Subcutaneous abdominal adipose tissue (tissue), 5 donors: ENCODE measurements around the gene NSMF.

ENCODE experiments used
- H3K27ac ChIP-seq: one replicate; pipeline ENCODE4 v1.7.0; 2013; ENCODE audit warnings: low read depth, mild to moderate bottlenecking, inconsistent platforms, low read length, moderate library complexity
- H3K27me3 ChIP-seq, 5 donors: one replicate each; pipeline ENCODE4 v1.7.0; 2013; ENCODE audit warnings: low read length in 5 of 5, inconsistent platforms in 1 of 5; ENCODE audit not compliant: control insufficient read depth in 5 of 5, insufficient read depth in 4 of 5
- H3K36me3 ChIP-seq, 5 donors: one replicate each; pipeline ENCODE4 v1.7.0; 2013; ENCODE audit warnings: low read length in 5 of 5; ENCODE audit not compliant: control insufficient read depth in 5 of 5, insufficient read depth in 5 of 5
- H3K4me1 ChIP-seq, 5 donors: one replicate each; pipeline ENCODE4 v1.7.0; 2013; ENCODE audit warnings: low read length in 5 of 5, mild to moderate bottlenecking in 3 of 5, moderate library complexity in 1 of 5; ENCODE audit not compliant: control insufficient read depth in 5 of 5, insufficient read depth in 5 of 5
- H3K4me3 ChIP-seq, 5 donors: one replicate each; pipeline ENCODE4 v1.7.0; 2013; ENCODE audit warnings: low read length in 5 of 5, low read depth in 1 of 5
- H3K9ac ChIP-seq, 5 donors: one replicate each; pipeline ENCODE4 v1.7.0; 2013; ENCODE audit warnings: low read length in 5 of 5, mild to moderate bottlenecking in 4 of 5, moderate library complexity in 3 of 5
- H3K9me3 ChIP-seq, 5 donors: one replicate each; pipeline ENCODE4 v1.7.0; 2013; ENCODE audit warnings: low read length in 5 of 5; ENCODE audit not compliant: control insufficient read depth in 5 of 5
- donor health status: healthy.
- donor health status: healthy.
- donor health status: healthy.
- donor health status: healthy.
- donor health status: healthy.

The NSMF gene

DNA sequence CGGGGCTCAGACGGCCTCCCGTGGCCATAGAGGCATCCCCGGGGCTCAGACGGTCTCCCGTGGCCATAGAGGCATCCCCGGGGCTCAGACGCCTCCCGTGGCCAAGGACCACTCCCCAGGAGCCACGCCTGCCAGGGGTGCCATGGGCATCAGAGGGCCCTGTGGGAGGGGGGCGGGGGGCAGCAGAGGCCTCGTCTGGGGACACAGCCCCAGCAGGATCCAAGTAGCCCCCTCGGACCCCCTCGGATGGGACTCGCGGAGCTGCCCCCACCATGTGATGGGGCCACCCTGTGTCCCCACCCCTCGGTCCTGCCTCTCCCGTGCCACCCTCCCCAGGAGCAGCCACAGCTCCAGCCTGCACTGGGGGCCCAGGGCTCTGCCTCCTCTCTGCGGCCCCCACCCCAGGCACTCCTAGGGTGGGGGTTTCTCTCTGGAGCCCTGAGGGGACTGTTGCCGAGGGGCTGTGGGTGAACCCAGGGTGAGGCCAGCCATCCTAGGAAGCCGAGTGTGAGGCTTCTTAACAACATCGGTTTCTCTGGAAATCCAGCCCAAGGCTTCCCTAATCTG lies 20.5 kb downstream of the NSMF start:
- H3K4me3 ChIP-seq: no peak overlapping the region
- H3K9me3 ChIP-seq: peaks cover 0 to 3% (median 0%) of the 10 kb centered on the region in 5 donors
- H3K27me3 ChIP-seq: peaks cover 5 to 31% (median 21%) of the 10 kb centered on the region in 5 donors
- no peak overlapping the region for H3K27ac ChIP-seq
- H3K36me3 ChIP-seq: no peaks in the 10 kb centered on the region
- peaks cover 0 to 9% (median 4%) of the 10 kb centered on the region in 5 donors for H3K4me1 ChIP-seq
- no peak overlapping the region for H3K9ac ChIP-seq

DNA sequence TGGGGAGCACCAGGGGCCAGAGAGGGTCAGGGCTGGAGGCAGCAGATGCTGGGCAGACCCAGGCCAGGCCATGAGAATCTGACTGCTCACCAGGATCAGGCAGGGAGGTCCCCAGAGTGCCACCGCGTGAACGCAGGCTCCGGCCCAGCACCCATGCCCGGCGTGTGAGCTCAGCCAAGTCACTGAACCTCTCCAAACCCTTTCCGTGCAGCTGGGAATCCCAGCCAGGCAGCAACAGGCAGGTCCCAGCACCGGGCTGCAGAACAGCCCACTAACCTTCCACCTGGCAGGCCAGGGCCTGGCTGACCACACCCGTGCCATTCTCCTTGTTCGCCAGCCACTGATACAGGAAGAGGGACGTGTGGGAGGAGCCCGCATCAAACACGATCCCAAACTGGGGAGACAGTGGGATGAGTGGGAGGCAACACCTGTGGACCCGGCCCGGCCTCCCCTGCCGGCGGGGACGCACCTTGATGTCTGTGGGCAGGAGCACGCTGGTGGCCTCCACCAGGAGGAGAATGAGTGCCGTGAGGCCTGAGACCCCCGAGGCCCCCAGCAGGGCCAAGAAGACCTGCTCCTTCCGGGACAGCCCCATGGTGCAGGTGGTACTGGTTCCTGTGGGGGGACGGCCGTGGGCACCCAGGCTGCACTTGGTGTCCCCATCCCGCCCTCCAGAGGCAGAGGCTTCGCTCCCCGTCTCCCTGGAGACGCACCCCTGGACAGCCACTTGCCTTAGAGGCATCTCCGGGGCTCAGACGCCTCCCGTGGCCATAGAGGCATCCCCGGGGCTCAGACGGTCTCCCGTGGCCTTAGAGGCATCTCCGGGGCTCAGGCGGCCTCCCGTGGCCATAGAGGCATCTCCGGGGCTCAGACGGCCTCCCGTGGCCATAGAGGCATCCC lies 21.2 kb downstream of the NSMF start:
- no peaks in the 10 kb centered on the region for H3K36me3 ChIP-seq
- H3K27me3 ChIP-seq: peaks cover 5 to 31% (median 21%) of the 10 kb centered on the region in 5 donors
- no peak overlapping the region for H3K9ac ChIP-seq
- no peak overlapping the region for H3K27ac ChIP-seq
- H3K4me1 ChIP-seq: peaks cover 0 to 9% (median 4%) of the 10 kb centered on the region in 5 donors
- peaks cover 0 to 3% (median 0%) of the 10 kb centered on the region in 5 donors for H3K9me3 ChIP-seq
- H3K4me3 ChIP-seq: no peak overlapping the region

DNA sequence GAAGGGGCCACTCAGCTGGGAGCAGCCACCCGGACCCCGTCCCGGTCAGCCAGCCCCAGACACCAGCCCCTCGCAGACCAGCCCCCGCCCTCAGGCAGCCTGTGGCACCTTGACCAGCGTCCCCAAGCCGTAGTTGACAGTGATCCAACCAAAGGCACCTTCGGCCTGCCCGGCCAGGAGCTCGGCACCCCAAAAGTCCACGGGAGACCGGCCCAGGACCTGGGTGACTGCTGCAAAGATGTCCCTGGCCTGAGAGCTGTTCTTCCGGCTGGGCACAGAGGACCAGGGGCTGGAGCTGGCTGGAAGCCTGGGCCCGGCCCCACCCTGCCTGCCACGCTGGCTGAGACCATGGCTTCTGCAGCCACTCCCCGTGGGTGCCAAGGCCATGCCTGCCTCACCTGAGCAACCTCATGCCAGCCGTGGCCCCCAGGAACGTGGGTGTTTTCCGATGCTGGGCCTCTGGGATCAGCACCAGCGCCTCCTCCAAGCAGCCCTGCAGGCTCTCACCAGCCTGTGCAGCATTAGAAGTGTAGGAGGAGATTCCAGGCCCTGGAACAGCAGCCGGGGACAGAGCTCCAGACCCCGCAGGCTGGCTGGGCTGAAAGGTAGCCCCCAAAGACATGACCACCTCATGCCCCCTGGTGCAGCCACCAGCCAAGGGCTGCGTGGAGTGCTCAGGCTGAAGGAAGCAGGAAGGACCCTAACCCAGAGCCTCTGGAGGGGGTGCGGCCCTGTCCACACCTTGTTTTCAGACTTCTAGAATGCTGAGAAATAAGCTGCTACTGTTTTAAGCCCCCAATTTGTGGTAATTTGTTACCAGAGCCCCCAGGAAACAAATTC lies 22.2 kb downstream of the NSMF start:
- H3K27ac ChIP-seq: no peak overlapping the region
- H3K36me3 ChIP-seq: no peaks in the 10 kb centered on the region
- H3K4me3 ChIP-seq: no peak overlapping the region
- peaks cover 0 to 9% (median 4%) of the 10 kb centered on the region in 5 donors for H3K4me1 ChIP-seq
- H3K9me3 ChIP-seq: peaks cover 0 to under 1% (median 0%) of the 10 kb centered on the region in 5 donors
- H3K9ac ChIP-seq: no peak overlapping the region
- peaks cover 5 to 30% (median 20%) of the 10 kb centered on the region in 5 donors for H3K27me3 ChIP-seq

DNA sequence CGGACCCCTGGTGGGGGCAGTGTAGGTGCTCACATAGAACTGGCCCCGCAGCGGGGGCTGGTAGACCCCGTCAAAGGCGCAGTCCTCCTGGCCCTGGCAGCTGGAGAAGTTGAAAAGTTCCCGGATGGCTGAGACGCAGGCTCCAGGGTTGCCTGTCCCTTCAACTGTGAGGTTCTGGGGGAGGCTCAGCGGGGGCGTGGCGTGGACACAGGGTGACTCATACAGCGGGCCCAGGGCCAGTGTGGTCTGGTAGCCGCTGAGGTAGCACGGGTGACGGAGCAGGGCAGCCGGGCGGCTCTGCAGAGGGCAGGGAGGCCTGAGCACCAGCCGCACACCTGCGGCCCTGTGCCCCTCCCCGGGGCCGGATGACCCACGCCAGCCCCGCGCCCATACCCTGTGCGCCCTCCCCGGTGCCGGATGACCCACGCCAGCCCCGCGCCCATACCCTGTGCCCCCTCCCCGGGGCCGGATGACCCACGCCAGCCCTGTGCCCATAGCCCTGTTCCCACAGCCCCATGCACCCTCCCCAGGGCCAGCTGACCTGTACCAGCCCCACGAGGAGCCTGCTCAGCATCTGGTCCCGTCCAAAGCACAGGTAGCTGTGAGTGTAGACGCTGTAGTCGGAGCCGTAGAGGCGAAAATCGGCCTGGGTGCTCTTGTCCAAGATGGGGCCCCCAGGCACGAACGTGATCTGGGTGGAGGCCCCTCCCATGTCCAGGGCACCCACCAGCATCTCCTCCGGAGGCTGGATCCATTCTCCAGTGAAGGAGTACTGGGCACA lies 23.0 kb downstream of the NSMF start:
- H3K9me3 ChIP-seq: no peaks in the 10 kb centered on the region
- H3K36me3 ChIP-seq: no peaks in the 10 kb centered on the region
- H3K27ac ChIP-seq: no peak overlapping the region
- H3K4me3 ChIP-seq: no peak overlapping the region
- peaks cover 0 to 5% (median 0%) of the 10 kb centered on the region in 5 donors for H3K4me1 ChIP-seq
- no peak overlapping the region for H3K9ac ChIP-seq
- H3K27me3 ChIP-seq: peaks cover 5 to 30% (median 20%) of the 10 kb centered on the region in 5 donors

DNA sequence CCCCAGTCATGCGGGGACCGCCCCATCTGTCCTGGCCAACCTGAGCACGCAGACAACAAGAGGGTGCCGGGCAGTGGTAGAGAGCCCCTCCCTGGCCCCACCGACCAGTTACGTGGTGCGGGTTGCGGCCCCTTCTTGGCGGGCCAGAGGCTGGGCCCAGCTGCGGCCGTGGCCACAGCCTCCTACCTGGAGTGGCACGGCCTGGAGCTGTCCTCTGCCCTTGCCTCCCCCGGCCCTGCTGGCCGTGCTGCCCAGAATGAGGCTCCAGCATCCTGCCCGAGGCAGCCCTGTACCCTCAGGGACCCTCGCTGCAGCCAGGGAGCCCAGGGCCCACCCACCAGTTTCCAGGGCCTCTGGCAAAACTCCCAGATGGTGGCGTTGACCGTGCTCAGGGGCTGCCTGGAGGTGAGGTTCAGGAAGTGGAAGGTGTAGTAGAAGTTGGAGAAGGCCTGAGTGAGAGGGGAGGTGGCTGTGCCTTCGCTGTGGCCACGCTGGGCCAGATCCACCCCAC lies 23.7 kb downstream of the NSMF start:
- no peaks in the 10 kb centered on the region for H3K36me3 ChIP-seq
- no peaks in the 10 kb centered on the region for H3K9me3 ChIP-seq
- H3K9ac ChIP-seq: no peak overlapping the region
- H3K4me3 ChIP-seq: no peak overlapping the region
- no peak overlapping the region for H3K27ac ChIP-seq
- H3K4me1 ChIP-seq: peaks cover 0 to 5% (median 0%) of the 10 kb centered on the region in 5 donors
- H3K27me3 ChIP-seq: peaks cover 5 to 30% (median 23%) of the 10 kb centered on the region in 5 donors

DNA sequence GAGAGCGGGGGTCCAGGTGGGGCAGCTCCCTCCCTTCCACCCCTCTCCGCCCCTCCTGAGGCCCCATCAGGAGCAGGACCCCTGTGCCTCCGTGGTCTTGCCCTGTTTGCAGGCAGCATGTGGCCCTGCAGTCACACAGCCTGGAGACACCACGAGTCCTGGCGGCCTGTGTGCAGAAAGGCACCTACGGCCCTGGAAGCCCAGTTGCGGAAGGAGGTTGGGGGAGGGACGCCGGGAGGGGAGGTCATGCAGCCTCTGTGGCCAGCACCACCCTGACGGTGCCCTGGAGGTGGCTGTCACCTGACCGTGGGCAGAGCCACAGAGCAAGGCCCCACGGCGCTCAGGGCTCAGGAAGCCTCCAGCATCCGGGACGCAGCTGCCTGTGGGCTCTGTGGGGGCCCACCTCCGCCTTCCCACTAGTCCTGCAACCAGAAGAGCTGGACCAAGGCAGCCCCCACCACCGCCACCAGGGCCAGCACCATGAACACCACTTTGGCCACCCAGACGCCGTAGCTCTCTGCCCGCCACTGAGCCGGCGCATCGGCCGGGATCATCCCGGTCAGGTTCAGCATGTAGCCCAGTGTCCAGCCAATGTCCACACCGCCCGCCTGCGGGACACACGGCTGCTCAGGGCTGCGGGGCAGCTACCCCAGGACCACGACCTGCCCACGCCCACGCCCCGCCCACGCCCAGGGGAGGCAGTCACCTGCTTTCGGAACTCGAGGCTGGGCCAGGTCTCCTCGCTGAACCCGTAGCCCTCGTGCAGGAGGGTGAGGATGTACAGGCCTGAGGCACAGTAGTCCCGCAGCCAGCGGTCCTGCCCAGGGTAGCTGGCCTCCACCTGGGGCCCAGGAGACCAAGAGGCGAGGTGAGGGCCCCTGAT lies 24.4 kb downstream of the NSMF start:
- peaks cover 9 to 30% (median 23%) of the 10 kb centered on the region in 5 donors for H3K27me3 ChIP-seq
- no peak overlapping the region for H3K27ac ChIP-seq
- H3K4me1 ChIP-seq: peaks cover 0 to 5% (median 0%) of the 10 kb centered on the region in 5 donors
- H3K9me3 ChIP-seq: no peaks in the 10 kb centered on the region
- H3K4me3 ChIP-seq: no peak overlapping the region
- H3K36me3 ChIP-seq: no peaks in the 10 kb centered on the region
- no peak overlapping the region for H3K9ac ChIP-seq

DNA sequence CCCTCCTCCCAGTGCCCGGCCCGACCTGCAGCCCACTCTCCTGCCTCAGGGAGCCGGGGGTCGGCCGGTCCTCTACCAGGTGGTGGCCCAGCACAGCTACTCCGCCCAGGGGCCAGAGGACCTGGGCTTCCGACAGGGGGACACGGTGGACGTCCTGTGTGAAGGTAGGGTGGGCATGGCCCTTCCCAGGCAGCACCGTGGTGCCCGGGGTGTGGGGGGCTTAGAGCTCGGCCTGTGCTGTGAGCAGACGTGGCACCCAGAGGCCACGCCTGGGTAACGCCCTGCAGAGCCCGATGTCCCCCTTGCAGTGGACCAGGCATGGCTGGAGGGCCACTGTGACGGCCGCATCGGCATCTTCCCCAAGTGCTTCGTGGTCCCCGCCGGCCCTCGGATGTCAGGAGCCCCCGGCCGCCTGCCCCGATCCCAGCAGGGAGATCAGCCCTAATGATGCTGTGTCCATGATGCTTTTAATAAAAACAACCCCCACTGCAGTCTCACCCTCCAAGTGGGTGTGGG lies 25.2 kb downstream of the NSMF start:
- no peaks in the 10 kb centered on the region for H3K36me3 ChIP-seq
- no peak overlapping the region for H3K9ac ChIP-seq
- H3K4me3 ChIP-seq: no peak overlapping the region
- H3K9me3 ChIP-seq: no peaks in the 10 kb centered on the region
- peaks cover 6 to 23% (median 20%) of the 10 kb centered on the region in 5 donors for H3K27me3 ChIP-seq
- peaks cover 0 to 5% (median 0%) of the 10 kb centered on the region in 5 donors for H3K4me1 ChIP-seq
- no peak overlapping the region for H3K27ac ChIP-seq

DNA sequence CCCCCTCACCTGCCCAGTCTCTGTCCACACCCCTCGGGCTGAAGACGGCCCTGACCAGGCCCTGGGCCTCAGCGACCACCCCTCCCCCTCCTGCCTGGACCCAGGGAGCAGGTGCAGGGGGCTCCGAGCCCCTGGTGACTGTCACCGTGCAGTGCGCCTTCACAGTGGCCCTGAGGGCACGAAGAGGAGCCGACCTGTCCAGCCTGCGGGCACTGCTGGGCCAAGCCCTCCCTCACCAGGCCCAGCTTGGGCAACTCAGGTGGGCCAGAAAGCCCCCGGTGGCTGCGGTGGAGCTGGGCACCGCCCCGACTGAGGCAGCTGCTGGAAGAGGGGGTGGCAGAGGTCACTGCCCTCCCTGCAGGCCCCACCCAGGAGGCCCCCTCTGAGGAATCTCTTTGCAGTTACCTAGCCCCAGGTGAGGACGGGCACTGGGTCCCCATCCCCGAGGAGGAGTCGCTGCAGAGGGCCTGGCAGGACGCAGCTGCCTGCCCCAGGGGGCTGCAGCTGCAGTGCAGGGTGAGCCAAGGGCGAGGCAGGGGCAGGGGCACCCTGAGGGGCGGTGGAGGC lies 25.7 kb downstream of the NSMF start:
- Histone ChIP-seq H3K4me3 (no peak overlapping the region), H3K4me1 (peaks cover 0 to 5% (median 0%) of the 10 kb centered on the region in 5 donors), H3K9me3 (no peaks in the 10 kb centered on the region), H3K27ac (no peak overlapping the region), H3K27me3 (peaks cover 4 to 21% (median 17%) of the 10 kb centered on the region in 5 donors), H3K9ac (no peak overlapping the region), H3K36me3 (no peaks in the 10 kb centered on the region)
